GM12864 (cell line): ENCODE data around the gene SPEG.

Source experiments
- DNase-seq: peaks from one replicate; pipeline ENCODE4 v3.0.0-alpha.2; 2011; ENCODE audit warnings: low read depth
- H3K4me3 ChIP-seq: 2 replicates; pipeline ENCODE4 v1.5.1; 2011; ENCODE audit warnings: mild to moderate bottlenecking, low read depth, low read length, control low read depth
- CTCF ChIP-seq: IDR thresholded peaks from 2 replicates; pipeline ENCODE4 v1.5.1; 2011; ENCODE audit warnings: low read depth, mild to moderate bottlenecking, moderate library complexity, low read length, control low read depth, inconsistent platforms; ENCODE audit errors: missing control alignments

SPEG gene

GRCh38 chr2:219538504-219538951, 103.9 kb downstream of the SPEG start:
- DNase-seq = no peak
- H3K4me3 ChIP-seq = no peak overlapping the region
- no peak for TF ChIP-seq CTCF

- TF ChIP-seq CTCF = no peak
- no peak overlapping the region for H3K4me3 ChIP-seq
- no peak for DNase-seq
These were observed 104.5 kb downstream of the SPEG start for GRCh38 chr2:219538956-219539788.

GRCh38 chr2:219539926-219540678, 105.5 kb downstream of the SPEG start:
- H3K4me3 ChIP-seq = no peak overlapping the region
- TF ChIP-seq CTCF = no peak
- DNase-seq = no peak

- no peak for TF ChIP-seq CTCF
- no peak for DNase-seq
- no peak overlapping the region for H3K4me3 ChIP-seq
These were observed 106.3 kb downstream of the SPEG start for GRCh38 chr2:219540784-219541504.

GRCh38 chr2:219541611-219542180, 107.1 kb downstream of the SPEG start:
- TF ChIP-seq CTCF = peak; percentile 88
- peak; percentile 70 for DNase-seq
- peak overlapping the region; percentile 85 for H3K4me3 ChIP-seq

GRCh38 chr2:219542931-219543595, 108.4 kb downstream of the SPEG start:
- no peak for DNase-seq
- H3K4me3 ChIP-seq = peak overlapping the region; percentile 85
- TF ChIP-seq CTCF = no peak
